Measurements from ENCODE around the gene SARM1. TPM values are rescaled to one million over a fixed set of nuclear protein-coding genes. Genes with fewer than 3 reads are reported as not detected.

SARM1 gene
- total RNA-seq, result 0.34 and 0.93 TPM in 2 replicates

DNA sequence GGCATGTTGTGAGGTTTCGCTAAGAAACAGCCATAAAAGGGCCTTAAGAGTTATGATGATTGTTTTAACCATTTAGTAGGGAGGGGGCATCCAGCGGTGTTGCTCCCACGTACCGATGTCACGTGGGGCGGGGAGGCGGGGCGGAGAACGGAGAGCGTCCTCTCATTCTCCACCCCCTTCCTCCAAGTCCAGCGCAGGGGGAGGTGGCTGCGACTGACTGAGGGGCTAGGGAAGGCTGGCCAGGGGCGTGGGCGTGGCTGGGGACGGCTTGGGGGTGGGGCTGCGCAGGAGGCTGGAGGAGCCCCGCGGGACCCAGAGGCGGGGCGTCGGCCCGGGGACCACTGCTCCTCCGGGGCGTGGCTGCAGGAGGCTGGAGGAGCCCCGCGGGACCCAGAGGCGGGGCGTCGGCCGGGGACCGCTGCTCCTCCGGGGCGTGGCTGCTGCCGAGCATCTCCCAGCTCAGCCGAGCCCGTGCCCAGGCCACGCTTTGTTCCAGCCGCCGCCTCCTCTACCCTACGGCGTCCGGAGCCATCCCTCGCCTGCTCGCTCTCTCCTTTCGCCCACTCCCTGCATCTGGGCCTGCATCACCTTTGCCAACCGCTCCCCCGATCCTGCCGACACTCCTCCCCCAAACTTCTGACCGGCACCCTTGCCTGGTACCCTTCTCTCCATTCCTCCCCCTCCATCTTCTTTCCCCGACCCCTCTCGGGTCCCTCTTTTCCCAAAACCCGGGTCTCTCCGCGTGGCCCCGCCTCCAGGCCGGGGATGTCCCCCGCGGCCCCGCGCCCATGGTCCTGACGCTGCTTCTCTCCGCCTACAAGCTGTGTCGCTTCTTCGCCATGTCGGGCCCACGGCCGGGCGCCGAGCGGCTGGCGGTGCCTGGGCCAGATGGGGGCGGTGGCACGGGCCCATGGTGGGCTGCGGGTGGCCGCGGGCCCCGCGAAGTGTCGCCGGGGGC lies at the start of gene SARM1:
Gene SARM1, plus strand, starts transcription at position 450 of the 958 bp plus-strand sequence. Its CDS starts 339 bp downstream, at position 789.

DNA sequence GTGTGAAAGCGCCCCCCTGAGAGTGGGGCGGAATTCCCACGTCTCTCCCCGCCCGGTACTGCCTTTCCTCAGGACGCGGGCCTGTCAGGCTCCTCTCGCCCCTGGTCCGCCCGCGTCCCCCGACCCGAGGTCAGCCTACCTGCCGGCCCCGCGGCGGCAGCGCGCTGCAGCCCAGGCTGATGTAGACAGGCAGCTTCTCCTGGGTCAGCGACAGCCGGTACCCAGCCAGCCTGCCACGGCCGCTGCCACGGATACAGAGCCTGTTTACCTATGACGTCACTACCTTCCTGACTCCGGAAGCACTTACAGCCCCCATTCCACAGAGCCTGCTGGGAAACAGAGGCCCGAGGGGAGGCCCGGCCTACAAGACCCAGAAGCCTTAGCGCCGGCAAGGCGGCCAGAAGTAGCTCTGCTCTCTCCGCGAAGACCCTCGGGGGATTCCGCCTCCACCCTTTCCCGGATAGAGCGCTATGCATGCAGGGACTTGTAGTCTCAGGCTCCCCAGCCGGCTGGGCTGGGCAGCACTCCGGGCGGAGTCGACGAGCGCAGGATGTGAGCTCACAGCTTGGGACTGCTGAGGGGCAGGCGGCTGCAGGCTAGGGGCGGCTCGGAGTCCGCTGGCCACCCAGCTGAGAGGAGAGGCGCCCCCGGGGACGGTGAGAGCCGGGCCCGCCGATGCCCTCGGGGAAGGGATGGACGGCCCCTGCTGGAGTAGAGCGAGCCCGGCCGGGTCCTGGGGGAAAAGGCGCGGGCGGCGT lies 36.1 kb upstream of the SARM1 start, which contains the start of the genes IFT20 and TNFAIP1:
Gene IFT20, minus strand, starts transcription at position 272 of the 758 bp plus-strand sequence. CDS start 3,487 bp downstream, outside the sequence.
Gene TNFAIP1, plus strand, starts transcription at position 561 of the 758 bp plus-strand sequence. CDS start 3,761 bp downstream, outside the sequence.

DNA sequence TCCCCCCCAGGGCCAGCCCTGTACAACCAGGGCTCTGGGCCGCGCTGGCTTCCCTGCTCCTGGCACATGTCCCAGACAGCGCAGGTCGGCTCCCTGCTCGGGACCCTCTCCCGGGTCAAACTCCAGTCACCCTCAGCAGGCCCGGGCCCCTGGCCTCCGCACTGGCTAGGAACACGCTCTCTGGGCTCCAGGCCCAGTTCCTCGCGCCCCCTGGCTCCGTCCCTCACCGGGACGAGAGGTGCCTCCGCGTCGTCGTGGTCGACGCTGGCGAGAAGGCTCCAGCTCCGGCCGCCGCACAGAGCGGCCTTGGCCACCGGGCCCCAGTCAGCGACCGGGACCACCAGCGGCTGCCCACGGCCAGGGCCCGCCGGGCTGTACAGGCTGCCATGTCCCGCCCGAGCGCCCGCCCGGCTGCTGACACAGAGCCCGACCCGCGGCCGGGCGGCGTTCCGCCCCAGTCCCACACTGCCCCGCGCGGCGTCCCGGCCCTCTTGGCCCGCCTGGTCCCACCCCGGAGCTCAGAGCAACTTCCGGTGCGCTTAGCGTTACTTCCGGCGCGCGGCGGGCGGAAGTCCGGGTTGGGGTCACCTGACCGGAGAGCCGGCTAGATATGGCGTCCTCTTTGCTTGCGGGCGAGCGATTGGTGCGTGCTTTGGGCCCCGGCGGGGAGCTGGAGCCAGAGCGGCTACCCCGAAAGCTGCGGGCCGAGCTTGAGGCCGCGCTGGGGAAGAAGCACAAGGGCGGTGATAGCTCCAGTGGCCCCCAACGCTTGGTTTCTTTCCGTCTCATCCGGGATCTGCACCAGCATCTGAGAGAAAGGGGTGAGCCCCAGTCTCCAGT lies 14.2 kb upstream of the SARM1 start, which contains the start of gene POLDIP2:
Gene POLDIP2, minus strand, starts transcription at position 467 of the 840 bp plus-strand sequence. Its CDS starts 79 bp downstream, at position 388.

GRCh38 chr17:28364665-28365363 lies 6.7 kb upstream of the SARM1 start, which contains the start of gene SEBOX:
TSS of gene SEBOX (minus strand) at chr17:28365199. CDS start at chr17:28365151, 48 bp downstream.

DNA sequence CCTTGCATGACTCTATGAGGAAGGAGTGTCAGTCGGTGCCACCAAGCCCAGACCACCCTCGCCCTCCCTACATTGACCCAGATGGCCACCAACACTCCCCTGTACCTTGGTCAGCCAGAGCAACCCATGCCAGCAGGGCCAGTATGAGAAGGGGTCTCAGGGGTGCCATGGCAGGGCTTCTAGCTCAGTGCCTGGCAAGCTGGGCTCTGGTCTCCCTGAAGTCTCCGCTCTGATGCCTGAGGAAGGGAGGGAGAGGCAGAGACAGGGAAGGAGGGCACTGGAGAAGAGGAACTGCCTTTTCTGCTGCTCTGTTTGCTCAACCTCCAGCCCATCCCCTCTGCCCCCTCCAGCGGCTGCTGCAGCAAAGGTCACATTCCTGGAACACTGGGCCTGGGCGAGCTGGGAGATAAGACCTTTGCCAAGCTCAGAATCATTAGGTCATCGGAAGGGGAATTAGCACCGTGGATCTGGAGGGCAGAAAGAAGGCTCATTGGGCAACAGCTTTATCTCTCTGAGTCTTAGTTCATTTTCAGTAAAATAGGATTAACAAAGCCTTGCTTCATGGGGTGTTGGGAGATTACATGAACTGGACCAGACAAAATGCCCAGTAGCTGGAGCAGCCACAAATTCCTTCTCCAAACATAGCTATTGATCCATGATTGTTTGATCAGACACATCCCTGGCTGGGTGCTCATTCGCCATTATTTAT lies 1.3 kb upstream of the SARM1 start, which contains the start of gene VTN:
Gene VTN, minus strand, starts transcription at position 273 of the 709 bp plus-strand sequence. Its CDS starts 104 bp downstream, at position 169.

DNA sequence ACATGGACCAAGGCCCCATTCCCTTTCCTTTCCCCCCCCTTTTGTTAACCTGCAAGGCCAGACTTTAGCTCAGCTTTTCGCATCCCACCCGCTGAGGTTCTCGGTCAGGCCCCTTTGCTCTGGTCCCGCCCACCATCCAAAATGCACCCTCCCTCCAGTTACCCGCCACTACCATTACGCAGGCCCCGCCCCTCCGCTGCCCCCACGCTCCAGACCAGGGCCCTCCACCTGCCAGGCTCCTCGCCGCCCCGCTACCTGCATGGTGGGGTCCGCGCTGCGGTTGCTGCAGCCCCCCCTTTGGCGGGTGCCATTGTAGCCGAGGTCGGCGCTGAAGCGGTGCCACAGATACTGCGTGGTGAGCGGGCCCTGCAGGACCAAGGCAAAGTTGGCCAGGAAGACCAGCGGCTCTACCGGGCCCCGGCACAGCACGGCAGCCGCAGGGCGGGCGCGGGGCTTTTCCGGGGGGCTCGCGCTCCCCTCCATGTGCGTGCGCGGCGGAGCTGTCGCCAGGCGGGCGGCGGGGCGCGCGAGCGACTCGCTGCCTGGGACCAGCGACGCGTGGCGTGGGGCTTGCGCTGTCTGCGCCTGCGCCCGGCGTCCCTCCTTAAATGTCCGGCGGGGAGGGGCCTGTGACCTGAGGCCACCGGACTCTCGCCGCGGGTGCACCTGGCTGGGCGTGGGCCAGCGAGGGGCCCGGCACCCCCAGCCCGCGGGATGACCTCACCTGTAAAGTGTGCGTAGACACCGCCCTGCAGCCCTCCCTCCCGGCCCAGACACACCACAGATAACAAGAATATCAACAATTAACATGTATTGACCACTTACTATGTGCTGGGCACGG lies 34.4 kb downstream of the SARM1 start, which contains the start of gene SLC46A1:
Gene SLC46A1, minus strand, starts transcription at position 581 of the 841 bp plus-strand sequence. Its CDS starts 98 bp downstream, at position 483.

Other genes with a start within 250 kb of the SARM1 start
- 7.3 and 8.9 TPM in 2 replicates for gene TMEM97, start 52.5 kb upstream of the SARM1 start, total RNA-seq
- 36.8 and 46.8 TPM in 2 replicates for gene IFT20, start 36.2 kb upstream of the SARM1 start, total RNA-seq
- 44.8 and 49.6 TPM in 2 replicates for gene TNFAIP1, start 35.9 kb upstream of the SARM1 start, total RNA-seq
- gene POLDIP2, start 14.2 kb upstream of the SARM1 start, total RNA-seq, result 68.7 and 77.2 TPM in 2 replicates
- not detected in 2 replicates for gene SEBOX, start 6.5 kb upstream of the SARM1 start, total RNA-seq
- gene VTN, start 1.4 kb upstream of the SARM1 start, total RNA-seq, result not detected in 2 replicates
- gene SLC46A1, start 34.5 kb downstream of the SARM1 start, total RNA-seq, result 6.2 and 15.6 TPM in 2 replicates
- 0.07 TPM in 1 of 2 replicates, not detected in the other for gene SLC13A2, start 102.0 kb downstream of the SARM1 start, total RNA-seq
- gene FOXN1, start 134.7 kb downstream of the SARM1 start, total RNA-seq, result under 0.01 and 0.14 TPM in 2 replicates
- 18.1 and 27.8 TPM in 2 replicates for gene UNC119, start 180.9 kb downstream of the SARM1 start, total RNA-seq
- gene PIGS, start 199.8 kb downstream of the SARM1 start, total RNA-seq, result 43.1 and 68.2 TPM in 2 replicates
- gene ALDOC, start 205.2 kb downstream of the SARM1 start, total RNA-seq, result 24.3 and 41.8 TPM in 2 replicates
- 1.0 and 2.1 TPM in 2 replicates for gene SPAG5, start 227.3 kb downstream of the SARM1 start, total RNA-seq
- gene RSKR, start 242.5 kb downstream of the SARM1 start, total RNA-seq, result 5.1 and 9.0 TPM in 2 replicates

All from nasal cavity respiratory epithelium epithelial cell of viscerocranial mucosa (primary cell).